Stimulated activated CD8-positive, alpha-beta memory T cell treated with anti-CD3 and anti-CD28 coated beads, Interleukin-4, amount 100 ng/mL, for 1 hour (primary cell): ENCODE measurements around the gene PAX9.

ENCODE experiments used
- DNase-seq, 2 donors: peaks; one replicate each; pipeline ENCODE4 v3.0.0-alpha.2; 2020; ENCODE audit warnings: low read depth in 2 of 2, low spot score in 1 of 2

Gene PAX9

GRCh38 chr14:36726128-36726527, 64.5 kb downstream of the PAX9 start:
- DNase-seq = no peak
